SK-N-SH treated with all-trans-retinoic acid at 6 μM for 48 hours (cell line): ENCODE measurements around the gene ASAP2.

ENCODE experiments used
- ATAC-seq: fragments of 200-7000 bp; cut with Tn5 transposase; 3 replicates; pipeline ENCODE4 v1.9.1; 2020; ENCODE audit warnings: mild to moderate bottlenecking, moderate library complexity
- ARNTL ChIP-seq: fragments of 450-650 bp; formaldehyde crosslinking; IDR thresholded peaks from 2 replicates; pipeline ENCODE4 v1.5.0; 2020; ENCODE audit warnings: low read depth, mild to moderate bottlenecking, moderate library complexity, borderline replicate concordance
- CREB5 ChIP-seq: fragments of 250-450 bp; sonication (Bioruptor Pico); IDR thresholded peaks from 2 replicates; pipeline ENCODE4 v1.5.1; 2020; ENCODE audit warnings: low read depth, mild to moderate bottlenecking, moderate library complexity
- CSDC2 ChIP-seq: fragments of 250-450 bp; sonication (Bioruptor Pico); IDR thresholded peaks from 2 replicates; pipeline ENCODE4 v1.5.0; 2020; ENCODE audit warnings: mild to moderate bottlenecking, moderate library complexity
- CSRNP3 ChIP-seq: fragments of 250-450 bp; sonication (Bioruptor Pico); IDR thresholded peaks from 2 replicates; pipeline ENCODE4 v1.5.1; 2021; ENCODE audit warnings: mild to moderate bottlenecking, moderate library complexity
- ESRRG ChIP-seq: fragments of 250-450 bp; sonication (Bioruptor Pico); IDR thresholded peaks from 2 replicates; pipeline ENCODE4 v1.6.1; 2021; ENCODE audit warnings: mild to moderate bottlenecking
- GLIS3 ChIP-seq: fragments of 250-450 bp; sonication (Bioruptor Pico); IDR thresholded peaks from 2 replicates; pipeline ENCODE4 v1.5.0; 2020; ENCODE audit warnings: mild to moderate bottlenecking, moderate library complexity
- PATZ1 ChIP-seq: fragments of 250-450 bp; sonication (Bioruptor Pico); IDR thresholded peaks from 2 replicates; pipeline ENCODE4 v1.8.0; 2020; ENCODE audit warnings: mild to moderate bottlenecking, moderate library complexity, borderline replicate concordance
- POU6F1 ChIP-seq: fragments of 250-450 bp; sonication (Bioruptor Pico); IDR thresholded peaks from 2 replicates; pipeline ENCODE4 v1.8.0; 2021; ENCODE audit warnings: low read depth, mild to moderate bottlenecking, moderate library complexity, borderline replicate concordance
- SNAI2 ChIP-seq: fragments of 250-450 bp; sonication (Bioruptor Pico); IDR thresholded peaks from 2 replicates; pipeline ENCODE4 v1.5.0; 2020; ENCODE audit warnings: mild to moderate bottlenecking, moderate library complexity
- TSHZ2 ChIP-seq: fragments of 250-450 bp; sonication (Bioruptor Pico); IDR thresholded peaks from 2 replicates; pipeline ENCODE4 v1.5.0; 2020; ENCODE audit warnings: mild to moderate bottlenecking, moderate library complexity
- ZC3H10 ChIP-seq: fragments of 250-450 bp; sonication (Bioruptor Pico); IDR thresholded peaks from 2 replicates; pipeline ENCODE4 v1.5.1; 2021; ENCODE audit warnings: mild to moderate bottlenecking, moderate library complexity
- ZFP3 ChIP-seq: fragments of 250-450 bp; sonication (Bioruptor Pico); IDR thresholded peaks from 2 replicates; pipeline ENCODE4 v1.5.0; 2020; ENCODE audit warnings: mild to moderate bottlenecking, moderate library complexity
- ZNF565 ChIP-seq: fragments of 450-650 bp; formaldehyde crosslinking; conservative IDR thresholded peaks from 2 replicates; pipeline ENCODE4 v1.5.0; 2020; ENCODE audit warnings: low read depth, mild to moderate bottlenecking, moderate library complexity

ASAP2 gene

GRCh38 chr2:9390151-9390850, 183.7 kb downstream of the ASAP2 start (continued):
- TF ChIP-seq TSHZ2 (CRISPR knock-in tag), result no peak
- no peak for TF ChIP-seq ARNTL (CRISPR knock-in tag)
- TF ChIP-seq CSRNP3 (CRISPR knock-in tag), result no peak
- no peak for TF ChIP-seq PATZ1 (CRISPR knock-in tag)

GRCh38 chr2:9390991-9391390, 184.4 kb downstream of the ASAP2 start:
- no peak for ATAC-seq
- TF ChIP-seq POU6F1 (CRISPR knock-in tag), result no peak
- no peak for TF ChIP-seq ZNF565 (CRISPR knock-in tag)
- no peak for TF ChIP-seq SNAI2 (CRISPR knock-in tag)
- no peak for TF ChIP-seq CREB5 (CRISPR knock-in tag)
- TF ChIP-seq CSRNP3 (CRISPR knock-in tag), result no peak
- no peak for TF ChIP-seq TSHZ2 (CRISPR knock-in tag)
- TF ChIP-seq ZC3H10 (CRISPR knock-in tag), result no peak
- TF ChIP-seq ZFP3 (CRISPR knock-in tag), result no peak
- no peak for TF ChIP-seq GLIS3 (CRISPR knock-in tag)
- TF ChIP-seq CSDC2 (CRISPR knock-in tag), result no peak
- TF ChIP-seq ESRRG, result no peak
